Type B pancreatic cell (in vitro differentiated cells): ENCODE results near the gene DGLUCY. TPM values are rescaled to one million over a fixed set of nuclear protein-coding genes. Genes with fewer than 3 reads are reported as not detected.
"Not testable (repeated sequence)": the region's sequence is repeated elsewhere in the genome, so short reads cannot be mapped to it uniquely, and the experiment has no call there.

ENCODE experiments used
- DNase-seq: peaks from one replicate; pipeline ENCODE4 v3.0.0; 2021; ENCODE audit warnings: mixed read lengths; ENCODE audit not compliant: unreplicated experiment; ENCODE audit errors: extremely low spot score
- H3K27ac Mint-ChIP-seq: 2 replicates; pipeline ENCODE4 v1.8.0; 2021; ENCODE audit warnings: mild to moderate bottlenecking, mixed read lengths
- H3K27me3 Mint-ChIP-seq: 2 replicates; pipeline ENCODE4 v1.8.0; 2021; ENCODE audit warnings: mixed read lengths
- H3K36me3 Mint-ChIP-seq: 2 replicates; pipeline ENCODE4 v1.8.0; 2021; ENCODE audit warnings: mixed read lengths
- H3K4me1 Mint-ChIP-seq: one replicate; pipeline ENCODE4 v1.8.0; 2021; ENCODE audit warnings: mixed read lengths; ENCODE audit not compliant: unreplicated experiment
- H3K4me3 Mint-ChIP-seq: 2 replicates; pipeline ENCODE4 v1.8.0; 2021; ENCODE audit warnings: mild to moderate bottlenecking, mixed read lengths
- H3K9me3 Mint-ChIP-seq: 2 replicates; pipeline ENCODE4 v1.8.0; 2021; ENCODE audit warnings: mixed read lengths
- total RNA-seq: library from RNA; stranded (reverse); gene quantifications from 2 replicates; pipeline ENCODE4 v1.2.1, GENCODE V29; 2021; ENCODE audit warnings: low replicate concordance
- TF ChIP-seq, protein P1 (sequence below): fragments of 200-600 bp; sonication (generic); conservative IDR thresholded peaks from 2 replicates; pipeline ENCODE4 v1.5.0; 2021; ENCODE audit warnings: antibody characterized with exemption, mild to moderate bottlenecking

Gene DGLUCY
- total RNA-seq, 1 donor from 2014 or later, result 37.5 TPM

GRCh38 chr14:91177073-91178034 lies 63.5 kb downstream of the DGLUCY start:
- TF ChIP-seq, protein P1, sequence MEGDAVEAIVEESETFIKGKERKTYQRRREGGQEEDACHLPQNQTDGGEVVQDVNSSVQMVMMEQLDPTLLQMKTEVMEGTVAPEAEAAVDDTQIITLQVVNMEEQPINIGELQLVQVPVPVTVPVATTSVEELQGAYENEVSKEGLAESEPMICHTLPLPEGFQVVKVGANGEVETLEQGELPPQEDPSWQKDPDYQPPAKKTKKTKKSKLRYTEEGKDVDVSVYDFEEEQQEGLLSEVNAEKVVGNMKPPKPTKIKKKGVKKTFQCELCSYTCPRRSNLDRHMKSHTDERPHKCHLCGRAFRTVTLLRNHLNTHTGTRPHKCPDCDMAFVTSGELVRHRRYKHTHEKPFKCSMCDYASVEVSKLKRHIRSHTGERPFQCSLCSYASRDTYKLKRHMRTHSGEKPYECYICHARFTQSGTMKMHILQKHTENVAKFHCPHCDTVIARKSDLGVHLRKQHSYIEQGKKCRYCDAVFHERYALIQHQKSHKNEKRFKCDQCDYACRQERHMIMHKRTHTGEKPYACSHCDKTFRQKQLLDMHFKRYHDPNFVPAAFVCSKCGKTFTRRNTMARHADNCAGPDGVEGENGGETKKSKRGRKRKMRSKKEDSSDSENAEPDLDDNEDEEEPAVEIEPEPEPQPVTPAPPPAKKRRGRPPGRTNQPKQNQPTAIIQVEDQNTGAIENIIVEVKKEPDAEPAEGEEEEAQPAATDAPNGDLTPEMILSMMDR, result peak; percentile 89
- Mint-ChIP-seq H3K4me3 (no peak overlapping the region), H3K36me3 (peaks cover 4% of the 10 kb centered on the region), H3K27me3 (no peaks in the 10 kb centered on the region), H3K27ac (no peak overlapping the region), H3K4me1 (peaks cover 9% of the 10 kb centered on the region), H3K9me3 (no peaks in the 10 kb centered on the region)
- DNase-seq, result no peak

DNA sequence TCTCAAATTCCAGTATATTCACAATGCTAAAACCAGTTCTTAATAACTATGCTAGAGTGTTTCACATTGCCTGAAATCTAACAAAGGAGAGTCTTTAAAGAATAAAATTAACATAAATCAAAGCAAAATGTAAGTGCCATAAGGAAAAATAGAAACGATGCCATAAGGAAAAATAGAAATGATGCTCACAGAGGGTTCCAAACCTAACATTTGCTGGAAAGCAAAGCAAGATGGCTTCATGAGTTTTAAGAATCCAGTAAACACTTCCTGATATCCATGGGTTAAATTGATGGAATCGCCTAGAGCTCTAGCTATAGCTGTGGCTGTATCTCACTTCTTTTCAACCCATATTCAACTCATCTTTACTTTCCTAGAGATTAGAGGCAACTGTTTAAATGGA lies 66.7 kb downstream of the DGLUCY start:
- Mint-ChIP-seq H3K4me1 (peaks cover 3% of the 10 kb centered on the region), H3K27ac (no peak overlapping the region), H3K4me3 (no peak overlapping the region), H3K9me3 (no peaks in the 10 kb centered on the region), H3K27me3 (no peaks in the 10 kb centered on the region), H3K36me3 (peaks cover 4% of the 10 kb centered on the region)
- TF ChIP-seq, protein P1, result no peak
- no peak for DNase-seq

DNA sequence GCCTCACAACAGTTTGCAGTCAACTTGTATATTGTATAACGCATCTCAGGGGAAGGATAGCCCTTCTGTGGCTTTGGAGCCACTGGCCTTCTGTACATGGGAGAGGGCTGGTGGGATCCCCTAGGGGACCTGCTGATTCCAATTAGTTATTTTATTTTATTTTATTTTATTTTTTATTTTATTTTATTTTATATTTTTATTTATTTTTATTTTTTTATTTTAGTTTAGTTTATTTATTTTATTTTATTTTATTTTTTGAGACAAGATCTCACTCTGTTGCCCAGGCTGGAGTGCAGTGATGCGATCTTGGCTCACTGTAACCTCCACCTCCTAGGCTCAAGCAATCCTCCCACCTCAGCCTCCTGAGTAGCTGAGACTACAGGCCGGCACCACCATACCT lies 68.9 kb downstream of the DGLUCY start:
- H3K4me3 Mint-ChIP-seq, H3K9me3 Mint-ChIP-seq, H3K27me3 Mint-ChIP-seq, DNase-seq, H3K4me1 Mint-ChIP-seq, H3K36me3 Mint-ChIP-seq, H3K27ac Mint-ChIP-seq: not testable (repeated sequence)

GRCh38 chr14:91184559-91184958 lies 70.7 kb downstream of the DGLUCY start:
- Mint-ChIP-seq H3K9me3 (no peaks in the 10 kb centered on the region), H3K27ac (no peak overlapping the region), H3K4me1 (no peaks in the 10 kb centered on the region), H3K4me3 (no peak overlapping the region), H3K36me3 (no peaks in the 10 kb centered on the region), H3K27me3 (no peaks in the 10 kb centered on the region)
- TF ChIP-seq, protein P1, result no peak
- no peak for DNase-seq

- Mint-ChIP-seq H3K27ac (no peak overlapping the region), H3K36me3 (peaks cover 3% of the 10 kb centered on the region), H3K4me3 (no peak overlapping the region), H3K4me1 (no peaks in the 10 kb centered on the region), H3K9me3 (no peaks in the 10 kb centered on the region), H3K27me3 (no peaks in the 10 kb centered on the region)
- no peak for DNase-seq
- TF ChIP-seq, protein P1, result no peak
These were observed 71.8 kb downstream of the DGLUCY start for GRCh38 chr14:91185721-91186120.

DNA sequence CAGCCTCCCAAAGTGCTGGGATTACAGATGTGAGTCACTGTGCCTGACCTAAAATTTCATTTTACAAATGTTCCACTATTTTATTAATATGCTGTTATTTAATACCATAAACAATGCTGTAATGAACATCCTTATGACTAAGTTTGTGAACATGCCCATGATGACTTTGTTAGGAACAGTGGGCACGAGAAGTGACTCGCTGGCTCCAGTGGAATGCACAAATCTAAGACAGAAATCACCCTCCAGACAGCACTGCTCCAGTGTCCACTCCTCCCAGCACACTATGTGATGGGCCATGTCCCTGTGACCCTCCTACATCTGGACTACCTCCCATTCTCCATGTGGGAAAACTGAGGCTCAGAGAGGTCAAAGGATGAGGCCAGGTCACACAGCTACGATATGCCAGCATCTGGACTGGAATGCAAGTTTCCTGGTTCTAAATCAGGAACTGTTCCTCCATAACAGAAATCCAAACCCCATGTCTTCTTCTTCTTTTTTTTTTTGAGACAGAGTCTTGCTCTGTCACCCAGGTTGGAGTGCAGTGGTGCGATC lies 72.7 kb downstream of the DGLUCY start:
- Mint-ChIP-seq H3K27me3 (no peaks in the 10 kb centered on the region), H3K4me1 (no peaks in the 10 kb centered on the region), H3K9me3 (no peaks in the 10 kb centered on the region), H3K36me3 (peaks cover 3% of the 10 kb centered on the region), H3K27ac (no peak overlapping the region), H3K4me3 (no peak overlapping the region)
- TF ChIP-seq, protein P1, result no peak
- DNase-seq, result no peak
